IPS-18a (cell line): ENCODE measurements around the gene MTHFD1L.
"Not testable (repeated sequence)": the region's sequence is repeated elsewhere in the genome, so short reads cannot be mapped to it uniquely, and the experiment has no call there.

Experiments
- H3K27ac ChIP-seq: one replicate; pipeline ENCODE4 v1.5.1; 2013; ENCODE audit warnings: low read length
- H3K27me3 ChIP-seq: one replicate; pipeline ENCODE4 v1.6.1; 2013; ENCODE audit warnings: mild to moderate bottlenecking, low read length; ENCODE audit not compliant: control insufficient read depth, insufficient read depth
- H3K36me3 ChIP-seq: one replicate; pipeline ENCODE4 v1.6.1; 2013; ENCODE audit warnings: low read depth, low read length; ENCODE audit not compliant: control insufficient read depth
- H3K4me1 ChIP-seq: one replicate; pipeline ENCODE4 v1.6.1; 2013; ENCODE audit warnings: low read depth, low read length; ENCODE audit not compliant: control insufficient read depth
- H3K4me3 ChIP-seq: one replicate; pipeline ENCODE4 v1.5.1; 2013; ENCODE audit warnings: low read length
- H3K9ac ChIP-seq: one replicate; pipeline ENCODE4 v1.6.1; 2013; ENCODE audit warnings: mild to moderate bottlenecking, low read length, moderate library complexity
- H3K9me3 ChIP-seq: one replicate; pipeline ENCODE4 v1.6.1; 2013; ENCODE audit warnings: low read depth, low read length; ENCODE audit not compliant: control insufficient read depth

The MTHFD1L gene

GRCh38 chr6:151112884-151113283 lies 247.4 kb downstream of the MTHFD1L start:
- not testable (repeated sequence) for H3K4me1 ChIP-seq, H3K4me3 ChIP-seq, H3K36me3 ChIP-seq, H3K9me3 ChIP-seq, H3K27ac ChIP-seq, H3K27me3 ChIP-seq, H3K9ac ChIP-seq

GRCh38 chr6:151113641-151114040 lies 248.1 kb downstream of the MTHFD1L start:
- Histone ChIP-seq H3K4me1 (no peaks in the 10 kb centered on the region), H3K9me3 (no peaks in the 10 kb centered on the region), H3K4me3 (no peak overlapping the region), H3K27me3 (no peaks in the 10 kb centered on the region), H3K9ac (no peak overlapping the region), H3K36me3 (no peaks in the 10 kb centered on the region), H3K27ac (no peak overlapping the region)

- Histone ChIP-seq H3K27ac (no peak overlapping the region), H3K4me3 (no peak overlapping the region), H3K9me3 (no peaks in the 10 kb centered on the region), H3K9ac (no peak overlapping the region), H3K36me3 (no peaks in the 10 kb centered on the region), H3K4me1 (no peaks in the 10 kb centered on the region), H3K27me3 (no peaks in the 10 kb centered on the region)
Observed at GRCh38 chr6:151118461-151119123, 253.1 kb downstream of the MTHFD1L start.

GRCh38 chr6:151119823-151120524 lies 254.5 kb downstream of the MTHFD1L start:
- Histone ChIP-seq H3K9me3 (no peaks in the 10 kb centered on the region), H3K27ac (no peak overlapping the region), H3K4me3 (no peak overlapping the region), H3K9ac (no peak overlapping the region), H3K27me3 (no peaks in the 10 kb centered on the region), H3K36me3 (no peaks in the 10 kb centered on the region), H3K4me1 (no peaks in the 10 kb centered on the region)

GRCh38 chr6:151121900-151122299 lies 256.4 kb downstream of the MTHFD1L start:
- Histone ChIP-seq H3K27ac (no peak overlapping the region), H3K27me3 (no peaks in the 10 kb centered on the region), H3K9me3 (no peaks in the 10 kb centered on the region), H3K9ac (no peak overlapping the region), H3K36me3 (no peaks in the 10 kb centered on the region), H3K4me3 (no peak overlapping the region), H3K4me1 (no peaks in the 10 kb centered on the region)

GRCh38 chr6:151123641-151124040 lies 258.1 kb downstream of the MTHFD1L start:
- not testable (repeated sequence) for H3K4me1 ChIP-seq, H3K27ac ChIP-seq, H3K9ac ChIP-seq, H3K9me3 ChIP-seq, H3K27me3 ChIP-seq, H3K4me3 ChIP-seq, H3K36me3 ChIP-seq

- H3K36me3 ChIP-seq, H3K4me3 ChIP-seq, H3K27ac ChIP-seq, H3K9ac ChIP-seq, H3K4me1 ChIP-seq, H3K9me3 ChIP-seq, H3K27me3 ChIP-seq: not testable (repeated sequence)
Observed at GRCh38 chr6:151125242-151125641, 259.7 kb downstream of the MTHFD1L start.

GRCh38 chr6:151125651-151126416 lies 260.3 kb downstream of the MTHFD1L start:
- H3K4me3 ChIP-seq, H3K36me3 ChIP-seq, H3K9ac ChIP-seq, H3K4me1 ChIP-seq, H3K27ac ChIP-seq, H3K27me3 ChIP-seq, H3K9me3 ChIP-seq: not testable (repeated sequence)

- H3K9ac ChIP-seq, H3K4me1 ChIP-seq, H3K4me3 ChIP-seq, H3K9me3 ChIP-seq, H3K27ac ChIP-seq, H3K36me3 ChIP-seq, H3K27me3 ChIP-seq: not testable (repeated sequence)
Observed at GRCh38 chr6:151126417-151126724, 260.9 kb downstream of the MTHFD1L start.

- H3K27ac ChIP-seq, H3K9me3 ChIP-seq, H3K4me1 ChIP-seq, H3K4me3 ChIP-seq, H3K27me3 ChIP-seq, H3K36me3 ChIP-seq, H3K9ac ChIP-seq: not testable (repeated sequence)
Observed at GRCh38 chr6:151127133-151127798, 261.8 kb downstream of the MTHFD1L start.

GRCh38 chr6:151128763-151129370 lies 263.4 kb downstream of the MTHFD1L start:
- Histone ChIP-seq H3K9me3 (no peaks in the 10 kb centered on the region), H3K4me3 (no peak overlapping the region), H3K27me3 (no peaks in the 10 kb centered on the region), H3K27ac (no peak overlapping the region), H3K9ac (no peak overlapping the region), H3K4me1 (peaks cover 10% of the 10 kb centered on the region), H3K36me3 (no peaks in the 10 kb centered on the region)
